Erythroblast (primary cell): Measurements from ENCODE around the gene MRNIP.

Experiments used
- GATA1 ChIP-seq: IDR thresholded peaks from 2 replicates; pipeline ENCODE4 v1.6.1; 2011; ENCODE audit warnings: low read depth, mild to moderate bottlenecking, control low read depth, low read length, moderate library complexity
- POLR2A ChIP-seq: IDR thresholded peaks from 2 replicates; pipeline ENCODE4 v1.6.1; 2011; ENCODE audit warnings: mild to moderate bottlenecking, low read length

- TF ChIP-seq POLR2A: no peak
- TF ChIP-seq GATA1: no peak
Observed at GRCh38 chr5:179882338-179882737, 23.7 kb upstream of the MRNIP start.
